IMR-90 (cell line): ENCODE results near the gene NEGR1. TPM values are rescaled to one million over a fixed set of nuclear protein-coding genes. Genes with fewer than 3 reads are reported as not detected.

Source experiments
- ATAC-seq: fragments of 200-7000 bp; cut with Tn5 transposase; 2 replicates; pipeline ENCODE4 v1.9.1; 2020; ENCODE audit warnings: low read depth, mild to moderate bottlenecking, moderate library complexity
- BruUV-seq: library from RNA; stranded (reverse); fragments of 400-500 nt; replicated peaks from 2 replicates; lab custom pipeline; 2021; lab: Mats Ljungman, UMichigan
- CTCF ChIA-PET: fragments of 300-600 bp; formaldehyde crosslinking; extraction: SDS; loops from one replicate; lab custom pipeline; 2021; ENCODE audit warnings: antibody characterized with exemption; lab: Yijun Ruan, JAX
- POLR2A ChIA-PET: fragments of 300-600 bp; sonication (Branson Sonifier 250); formaldehyde crosslinking; loops from one replicate; lab custom pipeline; 2022; ENCODE audit warnings: antibody characterized with exemption; ENCODE audit not compliant: unreplicated experiment; lab: Charles Lee
- DNase-seq: peaks from one replicate; pipeline ENCODE4 v3.0.0; 2013
- H2AFZ ChIP-seq: replicated peaks from 2 replicates; pipeline ENCODE3; 2013; ENCODE audit warnings: low read length, mild to moderate bottlenecking; ENCODE audit not compliant: poor library complexity
- H2AK5ac ChIP-seq: 2 replicates; pipeline ENCODE4 v1.6.1; 2013; ENCODE audit warnings: low read depth, low read length, inconsistent platforms
- H2AK9ac ChIP-seq: replicated peaks from 2 replicates; pipeline ENCODE3; 2013; ENCODE audit warnings: mild to moderate bottlenecking, low read depth, low read length, moderate library complexity; ENCODE audit not compliant: poor library complexity
- H2BK120ac ChIP-seq: 2 replicates; pipeline ENCODE4 v1.6.1; 2013; ENCODE audit warnings: low read depth, low read length, inconsistent platforms
- H2BK15ac ChIP-seq: 3 replicates; pipeline ENCODE4 v1.6.1; 2013; ENCODE audit warnings: low read depth, low read length, inconsistent platforms
- H2BK20ac ChIP-seq: 2 replicates; pipeline ENCODE4 v1.6.1; 2013; ENCODE audit warnings: low read depth, mild to moderate bottlenecking, inconsistent platforms, low read length, moderate library complexity
- H2BK5ac ChIP-seq: 2 replicates; pipeline ENCODE4 v1.6.1; 2013; ENCODE audit warnings: mild to moderate bottlenecking, low read depth, low read length, inconsistent platforms; ENCODE audit not compliant: poor library complexity, severe bottlenecking
- H3K14ac ChIP-seq: replicated peaks from 2 replicates; pipeline ENCODE4 v1.6.1; 2013; ENCODE audit warnings: low read depth, low read length, inconsistent platforms
- H3K18ac ChIP-seq: 2 replicates; pipeline ENCODE4 v1.6.1; 2013; ENCODE audit warnings: low read depth, low read length, control low read depth
- H3K23ac ChIP-seq: 2 replicates; pipeline ENCODE4 v1.6.1; 2013; ENCODE audit warnings: low read depth, low read length, inconsistent platforms
- H3K27ac ChIP-seq: 2 replicates; pipeline ENCODE4 v1.5.1; 2013; ENCODE audit warnings: mild to moderate bottlenecking, control low read depth, low read length; ENCODE audit not compliant: insufficient read depth
- H3K27me3 ChIP-seq: 2 replicates; pipeline ENCODE4 v1.6.1; 2013; ENCODE audit warnings: low read length; ENCODE audit not compliant: control insufficient read depth, insufficient read depth
- H3K36me3 ChIP-seq: 2 replicates; pipeline ENCODE4 v1.6.1; 2013; ENCODE audit warnings: low read length, mixed read lengths; ENCODE audit not compliant: control insufficient read depth, insufficient read depth
- H3K4ac ChIP-seq: 2 replicates; pipeline ENCODE4 v1.6.1; 2013; ENCODE audit warnings: low read depth, low read length, inconsistent platforms
- H3K4me1 ChIP-seq: 2 replicates; pipeline ENCODE4 v1.6.1; 2013; ENCODE audit warnings: low read length, mixed read lengths; ENCODE audit not compliant: control insufficient read depth, insufficient read depth
- H3K4me2 ChIP-seq: 2 replicates; pipeline ENCODE4 v1.6.1; 2013; ENCODE audit warnings: low read depth, mild to moderate bottlenecking, control low read depth, low read length, moderate library complexity
- H3K4me3 ChIP-seq: 2 replicates; pipeline ENCODE4 v1.5.1; 2013; ENCODE audit warnings: low read depth, mild to moderate bottlenecking, control low read depth, low read length, moderate library complexity; ENCODE audit not compliant: insufficient read depth
- H3K56ac ChIP-seq: 2 replicates; pipeline ENCODE4 v1.6.1; 2013; ENCODE audit warnings: low read length, inconsistent platforms; ENCODE audit not compliant: insufficient read depth; ENCODE audit errors: extremely low read depth
- H3K79me1 ChIP-seq, 2 experiments: 2 replicates each; pipeline ENCODE4 v1.6.1; 2013; ENCODE audit warnings: low read length in 2 of 2, inconsistent platforms in 1 of 2, low read depth in 1 of 2
- H3K9ac ChIP-seq: 2 replicates; pipeline ENCODE4 v1.6.1; 2013; ENCODE audit warnings: low read depth, low read length, control low read depth
- H3K9me1 ChIP-seq: 2 replicates; pipeline ENCODE4 v1.6.1; 2013; ENCODE audit warnings: low read length, inconsistent platforms; ENCODE audit not compliant: insufficient read depth
- H3K9me3 ChIP-seq: 2 replicates; pipeline ENCODE4 v1.6.1; 2013; ENCODE audit warnings: low read length; ENCODE audit not compliant: control insufficient read depth, insufficient read depth
- H4K20me1 ChIP-seq: 2 replicates; pipeline ENCODE4 v1.6.1; 2013; ENCODE audit warnings: low read length, inconsistent platforms; ENCODE audit not compliant: insufficient read depth
- H4K5ac ChIP-seq: 2 replicates; pipeline ENCODE4 v1.6.1; 2013; ENCODE audit warnings: mild to moderate bottlenecking, low read depth, low read length, control low read depth
- H4K8ac ChIP-seq, 2 experiments: 2 replicates each; pipeline ENCODE4 v1.6.1; 2013; ENCODE audit warnings: low read depth in 2 of 2, low read length in 2 of 2, control low read depth in 1 of 2, inconsistent platforms in 1 of 2
- H4K91ac ChIP-seq: 2 replicates; pipeline ENCODE4 v1.6.1; 2013; ENCODE audit warnings: low read depth, low read length, inconsistent platforms; ENCODE audit not compliant: insufficient read depth
- CEBPB ChIP-seq: IDR thresholded peaks from 2 replicates; pipeline ENCODE4 v1.6.1; 2012; ENCODE audit warnings: low read depth, low read length, improper control_type of control experiment
- FOS ChIP-seq: fragments of 150-350 bp; IDR thresholded peaks from 2 replicates; pipeline ENCODE4 v1.6.1; 2016; ENCODE audit warnings: low read depth, low read length
- MAFK ChIP-seq: IDR thresholded peaks from 2 replicates; pipeline ENCODE4 v1.6.1; 2012; ENCODE audit warnings: low read depth, low read length, improper control_type of control experiment
- MAZ ChIP-seq: IDR thresholded peaks from 2 replicates; pipeline ENCODE4 v1.6.1; 2012; ENCODE audit warnings: low read depth, mild to moderate bottlenecking, low read length, improper control_type of control experiment, moderate library complexity, borderline replicate concordance
- MXI1 ChIP-seq: IDR thresholded peaks from 2 replicates; pipeline ENCODE4 v1.6.1; 2012; ENCODE audit warnings: low read depth, mild to moderate bottlenecking, low read length, moderate library complexity, borderline replicate concordance
- NFE2L2 ChIP-seq: fragments of 150-350 bp; IDR thresholded peaks from 2 replicates; pipeline ENCODE4 v1.6.1; 2016; ENCODE audit warnings: low read depth, mild to moderate bottlenecking, low read length
- POLR2A ChIP-seq: IDR thresholded peaks from 2 replicates; pipeline ENCODE4 v1.6.1; 2012; ENCODE audit warnings: mild to moderate bottlenecking, low read depth, low read length
- RAD21 ChIP-seq: IDR thresholded peaks from 2 replicates; pipeline ENCODE4 v1.6.1; 2012; ENCODE audit warnings: low read length, improper control_type of control experiment
- RFX5 ChIP-seq: IDR thresholded peaks from 2 replicates; pipeline ENCODE4 v1.8.0; 2012; ENCODE audit warnings: low read depth, mild to moderate bottlenecking, low read length, moderate library complexity
- SMC3 ChIP-seq: fragments of 150-350 bp; IDR thresholded peaks from 2 replicates; pipeline ENCODE4 v1.6.1; 2016; ENCODE audit warnings: low read depth, mild to moderate bottlenecking, antibody characterized with exemption, low read length, moderate library complexity
- dilution Hi-C: fragments of 300-500 bp; cut with HindIII; formaldehyde crosslinking; loops from one replicate; pipeline ENCODE4 v1.14.3; 2018; ENCODE audit warnings: low sequenced_read_pairs; ENCODE audit not compliant: unreplicated experiment
- in situ Hi-C: fragments of 300-500 bp; cut with MboI; formaldehyde crosslinking; loops from 3 replicates; pipeline ENCODE4 v1.14.3; 2019; ENCODE audit warnings: low sequenced_read_pairs, inconsistent platforms, mixed read lengths
- intact Hi-C: fragments of 100-400 bp; cut with micrococcal nuclease; formaldehyde crosslinking; loops from 2 replicates; pipeline ENCODE4 v1.10.0; 2022
- polyA plus RNA-seq, 3 experiments: library from polyadenylated mRNA; depleted of rRNA; stranded (reverse); fragments of >200 nt; gene quantifications; 2 replicates each; pipeline ENCODE4 v1.2.3, GENCODE V29; 2012; ENCODE audit warnings: low replicate concordance in 1 of 3
- total RNA-seq: library from RNA; depleted of rRNA; stranded (reverse); fragments of >200 nt; gene quantifications from 2 replicates; pipeline ENCODE4 v1.2.3, GENCODE V29; 2012

Gene NEGR1
- total and polyA plus RNA-seq, 2 of the 4 experiments (the other 2 are of a cell fraction) = 5.1 to 9.1 TPM

GRCh38 chr1:71424536-71424935, 857.8 kb downstream of the NEGR1 start:
- Histone ChIP-seq H3K79me1 (no peaks in the 10 kb centered on the region; a peak in 1 of 4 replicates), H2AK9ac (no peak overlapping the region), H4K20me1 (no peaks in the 10 kb centered on the region), H3K56ac (no peak overlapping the region), H2BK120ac (no peak overlapping the region), H2BK15ac (no peak overlapping the region), H3K9ac (no peak overlapping the region), H4K5ac (no peak overlapping the region), H3K4me3 (no peak overlapping the region), H3K18ac (no peak overlapping the region), H2BK5ac (no peak overlapping the region), H3K4ac (no peak overlapping the region), H3K23ac (no peak overlapping the region), H2AFZ (no peak overlapping the region), H2BK20ac (no peak overlapping the region), H3K4me2 (no peak overlapping the region), H4K8ac (no peak overlapping the region), H2AK5ac (no peak overlapping the region), H3K27ac (no peak overlapping the region), H3K36me3 (no peaks in the 10 kb centered on the region), H3K9me3 (no peaks in the 10 kb centered on the region), H3K27me3 (no peaks in the 10 kb centered on the region), H3K4me1 (no peaks in the 10 kb centered on the region), H3K9me1 (no peaks in the 10 kb centered on the region), H4K91ac (no peak overlapping the region), H3K14ac (no peak overlapping the region)
- ChIA-PET CTCF (no interaction called here), POLR2A (no interaction called here)
- no peak for DNase-seq
- no peak for ATAC-seq
- intact Hi-C loops = no loop called here
- in situ Hi-C loops = no loop called here
- TF ChIP-seq RAD21 = no peak
- no peak for TF ChIP-seq SMC3
- TF ChIP-seq MXI1 = no peak
- TF ChIP-seq FOS = no peak
- no peak for TF ChIP-seq RFX5
- no peak for TF ChIP-seq MAZ
- no peak for TF ChIP-seq CEBPB
- TF ChIP-seq POLR2A = no peak
- no peak for TF ChIP-seq NFE2L2
- no peak for TF ChIP-seq MAFK
- no TSS peak for BruUV-seq
- dilution Hi-C loops = no loop called here
